GM21515 (cell line): ENCODE measurements around the gene SHISA7.
A peak's percentile ranks its signal among the peaks of the same experiment; 100 is the strongest.

Experiments
- ATAC-seq: cut with Tn5 transposase; IDR thresholded peaks from one replicate; pipeline ENCODE4 v1.9.1; 2021; ENCODE audit not compliant: unreplicated experiment

Gene SHISA7

DNA sequence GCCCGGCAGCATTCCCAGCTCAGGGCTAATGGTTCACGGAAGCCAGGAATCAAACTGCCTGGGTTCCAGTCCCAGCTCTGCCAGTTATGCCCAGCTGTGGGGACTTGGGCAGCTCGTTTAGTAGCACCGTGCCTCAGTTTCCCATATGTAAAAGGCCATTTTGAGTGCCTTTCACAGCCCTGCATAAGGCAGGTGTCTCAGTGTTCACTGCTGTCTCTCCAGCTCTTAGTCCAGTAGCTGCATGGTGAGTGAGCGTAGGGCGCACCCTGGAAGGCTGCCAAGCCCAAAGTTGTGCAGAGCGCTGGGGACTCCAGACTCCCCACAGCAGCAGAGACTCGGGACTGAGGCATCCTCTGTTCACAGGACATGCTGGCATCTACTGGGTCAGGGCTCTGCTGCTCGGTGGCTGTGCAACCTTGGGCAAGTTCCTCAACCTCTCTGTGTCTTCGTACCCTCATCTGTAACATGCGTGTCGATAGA is 51.9 kb downstream of the SHISA7 start:
- no peak for ATAC-seq

DNA sequence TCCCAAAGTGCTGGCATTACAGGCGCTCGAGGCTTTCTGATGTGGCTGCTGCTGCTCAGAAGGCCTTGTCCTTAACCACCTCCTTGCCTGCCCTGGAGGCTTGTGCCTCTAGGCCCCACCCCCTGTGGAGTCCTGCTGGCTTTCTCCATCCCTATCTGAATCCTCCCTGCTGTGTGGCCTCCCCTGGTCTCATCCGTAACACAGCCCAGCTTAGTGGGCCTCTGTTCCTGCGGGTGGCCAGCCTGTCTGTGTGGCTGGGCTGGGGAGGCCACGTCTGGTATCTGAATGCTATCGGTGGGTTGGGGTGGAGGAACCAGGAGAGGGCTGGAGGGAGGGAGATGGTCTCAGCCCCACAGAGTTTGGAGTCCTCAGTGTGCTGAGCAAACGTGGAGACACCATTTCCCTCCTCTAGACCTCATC is 52.6 kb downstream of the SHISA7 start:
- no peak for ATAC-seq

DNA sequence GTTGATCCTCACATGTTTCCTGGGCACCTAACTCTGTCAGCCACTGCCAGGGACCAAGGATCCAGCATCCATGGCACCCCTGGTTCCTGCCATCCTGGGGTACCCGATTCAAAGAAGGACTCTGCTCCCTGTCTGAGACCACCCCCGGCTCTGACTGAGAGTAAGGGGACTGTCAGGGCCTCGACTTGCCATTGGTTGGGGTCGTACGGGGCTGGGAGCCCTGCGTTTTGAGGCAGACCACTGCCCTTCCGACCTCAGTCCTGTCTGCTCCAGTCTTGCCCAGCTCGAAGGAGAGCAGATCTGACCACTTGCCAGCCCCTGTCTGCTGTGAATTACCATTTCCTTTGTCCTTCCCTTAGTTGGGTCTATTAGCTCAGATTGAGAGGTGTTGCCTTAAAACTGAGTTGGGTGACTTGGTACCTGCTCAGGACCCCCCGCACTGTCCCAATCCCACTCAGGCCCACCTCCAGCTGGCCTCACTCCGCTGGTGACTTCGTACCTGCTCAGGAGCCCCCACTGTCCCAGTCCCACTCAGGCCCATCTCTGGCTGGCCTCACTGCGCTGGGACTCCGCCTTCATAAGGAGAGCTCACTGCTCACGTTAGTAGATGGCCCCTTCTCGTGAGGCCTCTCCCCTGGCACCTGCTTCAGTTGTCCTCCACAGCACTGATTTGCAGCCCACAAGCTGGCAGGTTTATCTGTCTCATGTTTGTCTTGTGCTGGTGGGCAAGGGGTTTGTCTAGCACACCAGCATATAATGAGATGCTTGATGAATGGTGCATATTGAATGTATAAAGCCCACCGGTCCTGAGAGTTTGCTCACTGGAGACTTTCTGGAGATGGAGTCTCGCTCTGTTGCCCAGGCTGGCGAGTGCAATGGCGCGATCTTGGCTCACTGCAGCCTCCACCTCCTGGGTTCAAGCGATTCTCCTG is 53.4 kb downstream of the SHISA7 start:
- ATAC-seq: no peak

DNA sequence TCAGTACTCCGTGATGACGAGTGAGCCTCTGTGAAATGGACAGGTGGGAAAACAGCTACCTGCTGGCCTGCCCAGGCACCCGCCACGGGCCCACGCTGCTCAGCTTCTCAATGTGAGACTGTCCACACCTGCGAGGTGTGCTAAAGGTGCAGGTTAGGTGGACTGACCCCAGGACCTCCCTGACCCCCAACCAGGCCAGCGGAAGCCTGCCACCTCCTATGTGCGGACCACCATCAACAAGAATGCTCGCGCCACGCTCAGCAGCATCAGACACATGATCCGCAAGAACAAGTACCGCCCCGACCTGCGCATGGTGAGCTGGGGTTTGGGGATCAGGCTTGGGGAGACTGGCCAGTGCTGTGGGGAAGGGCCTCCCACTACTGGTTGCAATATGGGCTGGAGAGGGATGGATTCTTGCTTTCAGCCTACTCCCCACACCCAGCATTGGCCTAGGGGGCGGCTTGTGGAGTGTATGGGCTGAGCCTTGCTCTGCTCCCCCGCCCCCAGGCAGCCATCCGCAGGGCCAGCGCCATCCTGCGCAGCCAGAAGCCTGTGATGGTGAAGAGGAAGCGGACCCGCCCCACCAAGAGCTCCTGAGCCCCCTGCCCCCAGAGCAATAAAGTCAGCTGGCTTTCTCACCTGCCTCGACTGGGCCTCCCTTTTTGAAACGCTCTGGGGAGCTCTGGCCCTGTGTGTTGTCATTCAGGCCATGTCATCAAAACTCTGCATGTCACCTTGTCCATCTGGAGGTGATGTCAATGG is 55.2 kb downstream of the SHISA7 start:
- no peak for ATAC-seq

DNA sequence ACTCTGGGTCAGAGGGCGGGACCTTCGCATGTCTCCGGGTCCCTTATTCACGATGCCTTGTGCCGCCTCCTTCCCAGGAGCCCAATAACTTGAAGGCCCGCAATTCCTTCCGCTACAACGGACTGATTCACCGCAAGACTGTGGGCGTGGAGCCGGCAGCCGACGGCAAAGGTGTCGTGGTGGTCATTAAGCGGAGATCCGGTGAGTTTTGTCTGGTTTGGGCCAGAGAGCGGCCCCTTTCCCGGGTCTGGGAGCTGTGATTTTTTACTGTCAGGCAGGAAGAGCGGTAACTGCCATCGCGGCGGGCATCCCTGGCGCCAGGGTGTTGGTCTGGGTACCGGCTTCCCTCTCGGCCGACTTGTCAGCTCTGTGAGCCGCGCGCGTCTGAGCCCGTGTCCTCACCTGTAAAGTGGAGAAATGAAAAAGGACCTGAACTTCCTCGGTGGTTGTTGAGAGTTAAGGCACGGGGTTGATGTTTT is 56.6 kb downstream of the SHISA7 start:
- ATAC-seq: no peak

DNA sequence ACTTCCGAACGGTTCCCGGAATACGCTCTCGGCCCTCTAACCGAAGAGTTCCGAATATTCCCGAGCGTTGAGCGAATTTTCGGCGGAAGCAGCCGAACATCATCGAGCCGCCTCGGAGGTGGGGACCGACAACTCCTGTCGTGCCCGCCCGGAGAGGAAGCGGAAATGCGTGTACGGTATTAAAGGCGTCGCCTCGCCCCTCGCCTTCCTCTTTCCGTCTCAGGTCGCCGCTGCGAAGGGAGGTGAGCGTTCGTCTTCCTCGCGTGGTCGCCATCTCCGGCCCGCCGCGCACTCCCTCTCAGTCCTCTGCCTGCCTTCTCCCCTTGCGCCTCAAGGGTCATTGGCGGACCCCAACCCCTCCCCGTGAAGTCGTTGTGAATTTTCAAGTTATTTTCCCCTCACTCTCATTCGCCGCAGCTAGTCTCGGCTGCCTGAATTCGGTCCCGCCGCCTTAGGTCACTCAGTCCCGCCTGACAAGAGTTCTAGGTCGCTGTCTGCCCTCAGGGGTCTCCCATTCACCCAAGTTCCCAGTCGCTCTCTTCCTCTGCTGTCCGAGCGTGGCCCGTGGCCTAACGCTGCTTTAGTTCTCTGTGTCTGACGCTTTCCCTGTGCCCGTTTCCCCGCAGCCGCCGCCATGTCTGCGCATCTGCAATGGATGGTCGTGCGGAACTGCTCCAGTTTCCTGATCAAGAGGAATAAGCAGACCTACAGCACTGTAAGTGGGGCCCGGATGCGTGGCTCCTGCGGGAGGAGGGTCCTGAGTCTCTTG is 57.2 kb downstream of the SHISA7 start, which contains the start of gene RPL28:
Gene RPL28 (plus strand): TSS at position 209 of the 769 bp plus-strand sequence. CDS start 426 bp downstream, at position 635.
- peak; percentile 61 for ATAC-seq

DNA sequence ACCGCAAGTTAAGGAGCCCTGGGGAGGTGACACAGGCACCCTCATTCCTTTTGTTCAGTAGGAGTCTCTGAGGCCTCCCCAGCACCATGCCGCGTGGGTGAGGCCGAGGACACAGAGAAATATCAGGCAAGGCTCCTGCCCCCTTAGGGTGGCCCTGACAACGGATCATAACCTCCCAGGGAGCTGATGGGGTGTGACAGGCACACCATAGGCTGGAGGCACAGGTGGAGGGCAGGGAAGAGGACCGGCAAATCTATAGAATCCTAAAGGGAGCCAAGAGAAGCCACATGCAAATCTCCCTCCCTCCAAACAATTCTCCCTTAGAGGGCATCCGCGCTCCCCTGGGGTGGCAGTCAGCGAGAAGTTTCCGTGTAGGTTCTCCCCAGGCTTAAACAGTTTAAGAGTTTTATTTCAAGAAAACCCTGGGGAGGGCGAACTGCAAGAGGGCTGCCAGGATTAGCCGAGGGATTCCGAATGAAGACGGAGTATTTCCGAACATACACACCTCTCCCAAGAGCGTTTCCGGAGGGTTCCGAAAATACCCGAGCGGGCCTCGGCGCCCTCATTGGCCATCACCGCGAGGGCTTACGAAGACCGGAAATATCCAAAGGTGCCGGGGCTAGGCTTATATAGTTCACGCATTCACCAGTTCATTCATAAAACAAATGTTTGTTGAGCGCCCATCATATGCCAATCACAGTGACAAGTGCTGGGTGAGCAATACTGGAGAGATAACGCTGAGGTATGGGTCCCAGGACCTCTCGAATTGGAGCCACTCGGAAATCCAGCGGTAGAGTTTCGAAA is 58.0 kb downstream of the SHISA7 start:
- ATAC-seq: peak; percentile 53

DNA sequence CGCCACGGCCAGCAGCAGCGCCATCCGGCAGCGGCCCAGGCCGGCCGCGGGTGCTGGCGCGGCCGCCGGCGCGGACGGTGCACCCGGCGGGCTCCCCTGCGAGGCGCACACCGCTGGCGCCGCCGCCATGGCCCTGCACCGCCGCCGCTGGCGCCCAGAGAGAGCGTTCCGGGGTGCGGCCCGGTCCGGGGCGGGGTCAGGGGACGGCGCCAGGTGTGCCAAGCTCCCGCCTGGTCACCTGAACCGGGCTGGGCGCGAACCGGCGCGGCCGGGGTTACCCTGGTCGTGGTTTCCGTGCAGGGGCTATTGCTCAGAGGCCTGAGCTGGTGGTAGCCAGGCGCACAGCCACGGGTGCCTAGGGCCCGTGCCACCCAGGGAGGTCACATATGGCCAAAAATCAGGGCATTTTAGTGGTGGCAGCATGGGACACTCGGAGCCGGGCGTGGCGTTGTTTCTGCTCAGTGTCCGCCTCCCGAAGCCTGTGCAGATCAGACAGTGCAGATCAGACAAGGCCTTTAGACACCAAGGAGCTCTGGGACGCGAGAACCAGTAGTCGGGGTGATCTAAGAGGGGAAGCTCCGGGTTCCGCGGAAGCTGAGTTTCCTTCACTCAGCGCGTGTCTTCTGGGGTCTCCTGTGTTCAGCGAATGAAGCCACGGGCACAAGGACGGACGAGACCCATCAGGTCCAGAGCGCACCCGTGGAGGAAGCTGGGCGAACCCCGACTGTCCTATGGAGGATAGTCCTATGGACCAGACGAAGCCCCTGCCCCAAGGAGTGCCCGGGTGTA is 58.8 kb downstream of the SHISA7 start, which contains the start of gene TMEM238:
Gene TMEM238 (minus strand): TSS at position 162 of the 789 bp plus-strand sequence. CDS start 33 bp downstream, at position 129.
- peak; percentile 26 for ATAC-seq

DNA sequence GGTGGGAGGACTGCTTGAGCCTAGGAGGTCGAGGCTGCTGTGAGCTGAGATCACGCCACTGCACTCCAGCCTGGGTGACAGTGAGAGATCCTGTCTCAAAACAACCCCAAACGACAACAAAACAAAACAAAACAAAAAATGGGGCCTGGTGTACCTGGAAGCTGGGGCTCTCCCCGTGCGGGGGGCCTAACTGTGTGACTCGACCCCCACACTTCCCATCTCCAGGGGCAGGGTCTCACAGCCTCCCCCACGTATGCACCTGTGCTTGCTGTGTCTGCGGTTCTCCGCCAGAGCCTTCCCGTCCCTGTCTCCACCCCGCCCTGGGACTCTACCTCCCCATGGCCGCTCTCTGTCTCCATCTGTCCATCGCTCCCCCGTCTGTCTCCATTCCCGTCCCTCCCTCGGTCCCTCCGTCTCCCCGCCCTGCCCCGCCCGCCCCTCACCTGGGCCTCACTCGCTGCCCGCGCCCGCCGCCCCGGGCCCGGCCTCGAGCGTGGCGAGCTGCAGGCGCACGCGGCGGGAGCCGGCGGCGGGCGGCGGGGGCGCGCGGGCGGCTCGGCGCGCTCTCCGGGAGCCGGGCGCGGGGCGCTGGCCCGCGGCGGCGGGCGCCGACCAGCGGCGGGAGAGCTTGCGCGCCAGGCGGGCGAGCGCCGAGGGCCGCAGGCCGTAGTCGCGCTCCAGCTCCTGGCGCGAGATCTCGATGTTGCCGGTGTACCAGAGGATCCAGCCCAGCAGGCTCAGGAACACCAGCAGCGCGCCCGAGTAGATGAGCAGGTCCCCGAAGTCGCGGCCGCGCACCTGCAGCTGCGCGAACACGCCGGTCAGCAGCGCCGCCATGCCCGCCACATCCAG is 59.6 kb downstream of the SHISA7 start:
- ATAC-seq: peak; percentile 11

DNA sequence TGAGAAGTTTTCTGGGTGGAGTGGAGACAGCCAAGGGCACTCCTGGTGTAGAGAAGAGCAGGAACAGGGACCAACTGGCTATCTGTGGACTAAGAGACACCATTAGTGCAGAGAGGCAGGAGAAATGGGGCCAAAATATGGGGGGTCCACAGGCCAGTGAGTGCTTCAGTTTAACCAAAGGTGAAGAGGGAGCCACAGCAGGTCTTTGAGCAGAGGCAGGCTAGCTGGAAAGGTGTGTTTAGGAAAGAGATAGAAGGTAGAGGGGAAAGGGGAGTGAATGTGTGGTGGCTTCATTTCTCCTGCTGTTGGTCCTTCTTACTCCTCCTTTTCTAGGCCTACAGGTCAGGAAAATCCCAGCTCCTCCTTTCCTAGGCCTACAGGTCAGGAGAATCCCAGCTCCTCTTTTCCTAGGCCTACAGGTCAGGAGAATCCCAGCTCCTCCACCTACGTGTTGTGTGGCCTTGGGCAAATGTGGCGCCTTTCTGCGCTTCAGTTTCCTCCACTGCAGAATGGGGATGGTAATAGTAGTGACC is 60.5 kb downstream of the SHISA7 start:
- no peak for ATAC-seq

DNA sequence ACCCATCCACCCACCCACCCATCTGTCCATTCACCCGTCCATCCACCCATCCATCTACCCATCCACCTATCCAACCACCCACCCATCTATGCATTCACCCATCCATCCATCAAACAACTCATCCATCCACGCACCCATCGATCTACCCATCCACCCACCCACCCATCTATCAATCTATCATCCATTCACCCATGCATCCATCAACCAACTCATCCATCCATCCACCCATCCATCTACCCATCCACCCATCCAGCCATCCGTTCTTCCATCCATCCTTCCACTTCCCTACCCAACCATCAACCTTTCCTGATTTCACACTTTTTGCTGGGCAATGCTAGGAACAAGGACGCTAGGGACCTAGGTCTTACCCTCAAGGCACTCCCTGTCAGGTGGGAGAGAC is 61.1 kb downstream of the SHISA7 start:
- no peak for ATAC-seq

DNA sequence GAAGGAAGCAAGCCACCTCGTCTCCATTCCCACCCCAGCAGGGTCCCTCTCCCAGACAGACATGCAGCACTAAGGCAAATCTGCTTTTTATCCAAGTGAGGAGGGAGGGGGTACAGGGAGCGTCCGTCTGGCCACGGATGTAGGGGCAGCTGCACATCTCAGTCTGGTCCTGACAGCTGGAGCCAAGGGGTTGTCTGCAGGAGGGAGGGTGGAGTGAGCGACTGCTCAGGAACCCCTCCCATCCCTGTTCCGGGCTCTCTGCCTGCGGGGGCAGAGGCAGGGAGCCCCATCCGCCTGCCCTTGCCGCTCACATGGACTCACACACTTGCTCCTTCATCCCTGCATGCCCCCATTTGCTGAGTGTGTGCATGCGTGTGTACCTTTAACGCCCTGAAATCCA is 63.9 kb downstream of the SHISA7 start:
- no peak for ATAC-seq
